K562 (cell line): ENCODE measurements around the gene CFHR5. TPM values are rescaled to one million over a fixed set of nuclear protein-coding genes. Genes with fewer than 3 reads are reported as not detected.
"Not testable (repeated sequence)": the region's sequence is repeated elsewhere in the genome, so short reads cannot be mapped to it uniquely, and the experiment has no call there.

Experiments
- ATAC-seq: fragments of 200-7000 bp; cut with Tn5 transposase; 3 replicates; pipeline ENCODE4 v1.9.1; 2020; ENCODE audit warnings: moderate library complexity
- BruUV-seq: library from RNA; stranded (reverse); fragments of 400-500 nt; replicated peaks from 2 replicates; lab custom pipeline; 2021; lab: Mats Ljungman, UMichigan
- CTCF ChIA-PET: fragments of 300-600 bp; formaldehyde crosslinking; extraction: SDS; loops from one replicate; lab custom pipeline; 2021; ENCODE audit warnings: low intra/inter-chr PET ratio; lab: Yijun Ruan, JAX
- POLR2A ChIA-PET: fragments of 300-600, 350-650 bp; sonication (Branson Sonifier 250); formaldehyde crosslinking; extraction: SDS; loops from one replicate; lab custom pipeline; 2021; ENCODE audit warnings: antibody characterized with exemption, inconsistent platforms; lab: Yijun Ruan, JAX
- DNase-seq, 4 experiments: peaks; one replicate each; pipeline versions ENCODE4 v3.0.0 to v3.0.0-alpha.2; 2011 to 2018; ENCODE audit warnings: low spot score in 3 of 4, mixed read lengths in 3 of 4; ENCODE audit errors: extremely low read depth in 1 of 4
- FAIRE-seq: peaks from 2 replicates; lab custom pipeline; 2011; peaks lifted over from hg19 to GRCh38; lab: Jason Lieb, UNC
- H2AFZ ChIP-seq: 2 replicates; pipeline ENCODE4 v1.6.0; 2011; ENCODE audit warnings: low read depth, low read length, control low read depth, inconsistent platforms
- H3K27ac ChIP-seq: fragments of 200-600 bp; 3 replicates; pipeline ENCODE4 v1.8.0; 2011; ENCODE audit warnings: low read depth, mild to moderate bottlenecking, control low read depth, inconsistent platforms, low read length, moderate library complexity, mixed read lengths; ENCODE audit errors: extremely low read depth
- H3K27me3 ChIP-seq, 2 experiments: fragments of 300-600 bp in 1 of 2; 2 replicates in 1 of 2; 3 replicates in 1 of 2; pipeline versions ENCODE4 v1.6.0 to v1.8.0; 2011; ENCODE audit warnings: inconsistent platforms in 2 of 2, low read length in 2 of 2, mild to moderate bottlenecking in 1 of 2, mixed read lengths in 1 of 2, moderate library complexity in 1 of 2; ENCODE audit not compliant: control insufficient read depth in 2 of 2, insufficient read depth in 2 of 2
- H3K36me3 ChIP-seq: fragments of 300-600 bp; 3 replicates; pipeline ENCODE4 v1.8.0; 2011; ENCODE audit warnings: mild to moderate bottlenecking, low read length, inconsistent platforms; ENCODE audit not compliant: control insufficient read depth, insufficient read depth
- H3K4me1 ChIP-seq, 2 experiments: fragments of 200-600 bp in 1 of 2; replicated peaks in 1 of 2; 2 replicates in 1 of 2; 3 replicates in 1 of 2; pipeline versions ENCODE4 v1.5.1 to v1.8.0; 2011; ENCODE audit warnings: inconsistent platforms in 2 of 2, low read length in 2 of 2, mild to moderate bottlenecking in 1 of 2, mixed read lengths in 1 of 2, moderate library complexity in 1 of 2; ENCODE audit not compliant: control insufficient read depth in 2 of 2, insufficient read depth in 2 of 2
- H3K4me2 ChIP-seq: 2 replicates; pipeline ENCODE4 v1.6.1; 2011; ENCODE audit warnings: low read length, control low read depth, inconsistent platforms, mixed read lengths; ENCODE audit not compliant: insufficient read depth
- H3K4me3 ChIP-seq: fragments of 200-600 bp; sonication (generic), shearing (Covaris generic); 2 replicates; pipeline ENCODE4 v1.5.1; 2016; ENCODE audit warnings: control low read depth, inconsistent platforms
- H3K79me2 ChIP-seq: fragments of 200-600 bp; 3 replicates; pipeline ENCODE4 v1.8.0; 2011; ENCODE audit warnings: low read length, inconsistent platforms; ENCODE audit not compliant: control insufficient read depth, insufficient read depth
- H3K9ac ChIP-seq, 2 experiments: 2 replicates each; pipeline versions ENCODE4 v1.6.0 to v1.6.1; 2011; ENCODE audit warnings: low read depth in 2 of 2, low read length in 2 of 2, control low read depth in 1 of 2, inconsistent platforms in 1 of 2, mild to moderate bottlenecking in 1 of 2, mixed read lengths in 1 of 2; ENCODE audit not compliant: insufficient read depth in 1 of 2
- H3K9me1 ChIP-seq: one replicate; pipeline ENCODE4 v1.6.0; 2011; ENCODE audit warnings: inconsistent platforms, mild to moderate bottlenecking, low read length, moderate library complexity; ENCODE audit not compliant: control insufficient read depth, insufficient read depth
- H3K9me3 ChIP-seq: replicated peaks from 2 replicates; pipeline ENCODE4 v1.5.1; 2011; ENCODE audit warnings: low read depth, low read length, inconsistent platforms; ENCODE audit not compliant: control insufficient read depth, insufficient read depth
- H4K20me1 ChIP-seq: replicated peaks from 2 replicates; pipeline ENCODE4 v1.6.1; 2011; ENCODE audit warnings: low read length, inconsistent platforms, mixed read lengths; ENCODE audit not compliant: control insufficient read depth, insufficient read depth
- ARID1B ChIP-seq: fragments of 450-650 bp; IDR thresholded peaks from 2 replicates; pipeline ENCODE4 v1.6.1; 2016; ENCODE audit warnings: antibody characterized with exemption, mild to moderate bottlenecking, inconsistent platforms
- DDX20 ChIP-seq: fragments of 450-650 bp; IDR thresholded peaks from 2 replicates; pipeline ENCODE4 v1.6.1; 2016; ENCODE audit warnings: missing genetic modification characterization, low read depth, mild to moderate bottlenecking, missing compliant biosample characterization, moderate library complexity
- ETV1 ChIP-seq: fragments of 450-650 bp; conservative IDR thresholded peaks from 2 replicates; pipeline ENCODE4 v1.6.1; 2016; ENCODE audit warnings: missing genetic modification characterization, control low read depth, low read depth, missing compliant biosample characterization
- GATA2 ChIP-seq: sonication (generic); formaldehyde crosslinking; IDR thresholded peaks from 2 replicates; pipeline ENCODE4 v1.4.0; 2020; ENCODE audit warnings: mild to moderate bottlenecking, missing genetic modification reagents
- NONO ChIP-seq, 2 experiments: fragments of 200-400 bp in 1 of 2; fragments of 450-650 bp in 1 of 2; formaldehyde crosslinking in 1 of 2; IDR thresholded peaks; 2 replicates each; pipeline ENCODE4 v1.6.1; 2017; ENCODE audit warnings: low read depth in 2 of 2, mild to moderate bottlenecking in 2 of 2, moderate library complexity in 2 of 2, low read length in 1 of 2
- NR1H2 ChIP-seq: sonication (generic); formaldehyde crosslinking; IDR thresholded peaks from 2 replicates; pipeline ENCODE4 v1.4.0; 2020; ENCODE audit warnings: mild to moderate bottlenecking, missing genetic modification reagents
- SMARCA5 ChIP-seq: fragments of 450-650 bp; IDR thresholded peaks from 2 replicates; pipeline ENCODE4 v1.6.1; 2016
- SNRNP70 ChIP-seq: fragments of 200-400 bp; formaldehyde crosslinking; optimal IDR thresholded peaks from 2 replicates; pipeline ENCODE3; 2017; ENCODE audit warnings: low read depth, low read length
- ZFP36 ChIP-seq: fragments of 150-350 bp; IDR thresholded peaks from 2 replicates; pipeline ENCODE4 v1.6.1; 2018; ENCODE audit warnings: low read length, low read depth; ENCODE audit not compliant: partially characterized antibody
- ZNF146 ChIP-seq: IDR thresholded peaks from one replicate; pipeline ENCODE4 v1.6.1; 2018; ENCODE audit warnings: missing compliant biosample characterization; ENCODE audit not compliant: unreplicated experiment
- ZNF77 ChIP-seq: fragments of 250-450 bp; sonication (Bioruptor Pico); IDR thresholded peaks from 2 replicates; pipeline ENCODE4 v1.5.0; 2020
- WGBS: fragments of 100-300 bp; shearing (Covaris generic); methylation state at CpG from one replicate; pipeline ENCODE4 v1.1.6; 2016; ENCODE audit warnings: low coverage, mixed read lengths; ENCODE audit not compliant: insufficient coverage; ENCODE audit errors: missing lambda C conversion rate; 5-methylcytosine and 5-hydroxymethylcytosine counted together
- in situ Hi-C: fragments of 300-500 bp; cut with MboI; formaldehyde crosslinking; loops from 4 replicates; pipeline ENCODE4 v1.15.0; 2018; ENCODE audit warnings: inconsistent platforms, mixed read lengths
- intact Hi-C: fragments of 100-400 bp; cut with micrococcal nuclease; formaldehyde crosslinking; loops from 2 replicates; pipeline ENCODE4 v1.14.2; 2022
- polyA plus RNA-seq, 8 experiments: library from polyadenylated mRNA; depleted of rRNA in 4 of 8; stranded (reverse) in 5 of 8; unstranded in 3 of 8; fragments of >200 nt; fragmentation: Nextera tagmentation in 2 of 8; fragmentation: Illumina TruSeq in 1 of 8; extraction: Ambion mirVana in 2 of 8; extraction: Trizol in 1 of 8; gene quantifications; 2 replicates each; pipeline versions ENCODE4 v1.2.1 to v1.2.3, GENCODE V29; 2011 to 2014; ENCODE audit warnings: inconsistent platforms in 1 of 8, missing spikeins in 1 of 8
- total RNA-seq, 7 experiments: library from RNA; depleted of rRNA in 6 of 7; stranded (reverse); fragments of >200 nt in 6 of 7; fragmentation: Illumina TruSeq in 2 of 7; extraction: Trizol in 2 of 7; gene quantifications; 2 replicates each; pipeline versions ENCODE4 v1.2.1 to v1.2.3, GENCODE V29; 2011 to 2021; ENCODE audit warnings: low replicate concordance in 1 of 7
- TF ChIP-seq, protein P1 (sequence below): fragments of 450-650 bp; formaldehyde crosslinking; IDR thresholded peaks from 2 replicates; pipeline ENCODE4 v1.4.0; 2020; ENCODE audit warnings: mild to moderate bottlenecking, moderate library complexity
- TF ChIP-seq, protein P2 (sequence below): sonication (generic); IDR thresholded peaks from 2 replicates; pipeline ENCODE4 v1.6.1; 2016

CFHR5 gene
- total and polyA plus RNA-seq, 9 of the 15 experiments (the other 6 are each of a cell fraction or from before 2014, with no cell fraction given) = not detected

DNA sequence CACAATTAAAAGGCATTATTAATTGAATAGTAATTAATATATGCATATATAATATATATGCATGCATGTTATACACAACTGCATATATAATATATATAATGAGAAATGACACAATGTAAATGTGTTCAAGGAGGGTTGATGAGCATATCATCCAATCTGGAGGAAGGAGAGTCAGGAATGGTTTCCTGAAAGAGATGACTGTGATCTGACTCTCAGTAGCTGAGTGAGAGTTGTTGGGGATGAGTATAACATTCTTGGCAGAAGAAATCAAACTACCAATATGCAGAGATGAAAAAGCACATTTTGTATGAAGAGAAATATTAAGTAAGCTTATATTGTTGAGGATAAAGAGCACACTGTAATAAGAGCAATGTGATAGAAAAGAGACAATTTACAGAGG lies 52.4 kb downstream of the CFHR5 start:
- in situ Hi-C loops (no loop called here), intact Hi-C loops (no loop called here)
- POLR2A ChIA-PET = interaction anchor here (0.6 kb wide), 2 partner anchors 161 to 907 kb away, joined by 3 read pairs; no protein-coding TSS in a partner anchor
- no peak for TF ChIP-seq DDX20
- no peak for TF ChIP-seq ZFP36
- no peak for TF ChIP-seq SNRNP70
- TF ChIP-seq, protein P1, sequence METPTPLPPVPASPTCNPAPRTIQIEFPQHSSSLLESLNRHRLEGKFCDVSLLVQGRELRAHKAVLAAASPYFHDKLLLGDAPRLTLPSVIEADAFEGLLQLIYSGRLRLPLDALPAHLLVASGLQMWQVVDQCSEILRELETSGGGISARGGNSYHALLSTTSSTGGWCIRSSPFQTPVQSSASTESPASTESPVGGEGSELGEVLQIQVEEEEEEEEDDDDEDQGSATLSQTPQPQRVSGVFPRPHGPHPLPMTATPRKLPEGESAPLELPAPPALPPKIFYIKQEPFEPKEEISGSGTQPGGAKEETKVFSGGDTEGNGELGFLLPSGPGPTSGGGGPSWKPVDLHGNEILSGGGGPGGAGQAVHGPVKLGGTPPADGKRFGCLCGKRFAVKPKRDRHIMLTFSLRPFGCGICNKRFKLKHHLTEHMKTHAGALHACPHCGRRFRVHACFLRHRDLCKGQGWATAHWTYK (CRISPR knock-in tag) = no peak
- TF ChIP-seq SMARCA5 = no peak
- no peak for TF ChIP-seq NONO (IDR thresholded peaks at IDR 0.05; ENCODE audit: low read depth in 2 of 2, low read length in 1 of 2)
- TF ChIP-seq ZNF77 = no peak
- no peak for TF ChIP-seq ZNF146 (CRISPR knock-in tag)
- no peak for TF ChIP-seq ETV1 (tag)
- no peak for TF ChIP-seq GATA2 (CRISPR knock-in tag)
- TF ChIP-seq NR1H2 (CRISPR knock-in tag) = no peak
- TF ChIP-seq ARID1B = no peak
- TF ChIP-seq, protein P2, sequence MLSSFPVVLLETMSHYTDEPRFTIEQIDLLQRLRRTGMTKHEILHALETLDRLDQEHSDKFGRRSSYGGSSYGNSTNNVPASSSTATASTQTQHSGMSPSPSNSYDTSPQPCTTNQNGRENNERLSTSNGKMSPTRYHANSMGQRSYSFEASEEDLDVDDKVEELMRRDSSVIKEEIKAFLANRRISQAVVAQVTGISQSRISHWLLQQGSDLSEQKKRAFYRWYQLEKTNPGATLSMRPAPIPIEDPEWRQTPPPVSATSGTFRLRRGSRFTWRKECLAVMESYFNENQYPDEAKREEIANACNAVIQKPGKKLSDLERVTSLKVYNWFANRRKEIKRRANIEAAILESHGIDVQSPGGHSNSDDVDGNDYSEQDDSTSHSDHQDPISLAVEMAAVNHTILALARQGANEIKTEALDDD = no peak
- no peaks in the 10 kb centered on the region for H3K9me1 ChIP-seq
- H3K4me3 ChIP-seq = no peak overlapping the region
- CTCF ChIA-PET = no interaction called here
- H3K36me3 ChIP-seq = no peaks in the 10 kb centered on the region
- no peak for DNase-seq
- H3K9me3 ChIP-seq = no peaks in the 10 kb centered on the region; the same call in 1 of the 2 replicates
- no peak for FAIRE-seq
- H2AFZ ChIP-seq = no peak overlapping the region
- H3K4me1 ChIP-seq = no peaks in the 10 kb centered on the region
- BruUV-seq = no TSS peak
- H3K27ac ChIP-seq = no peak overlapping the region
- H3K79me2 ChIP-seq = no peaks in the 10 kb centered on the region
- H3K27me3 ChIP-seq = no peaks in the 10 kb centered on the region
- H3K4me2 ChIP-seq = no peak overlapping the region
- no peak overlapping the region for H3K9ac ChIP-seq
- no peaks in the 10 kb centered on the region for H4K20me1 ChIP-seq
- ATAC-seq = no peak

DNA sequence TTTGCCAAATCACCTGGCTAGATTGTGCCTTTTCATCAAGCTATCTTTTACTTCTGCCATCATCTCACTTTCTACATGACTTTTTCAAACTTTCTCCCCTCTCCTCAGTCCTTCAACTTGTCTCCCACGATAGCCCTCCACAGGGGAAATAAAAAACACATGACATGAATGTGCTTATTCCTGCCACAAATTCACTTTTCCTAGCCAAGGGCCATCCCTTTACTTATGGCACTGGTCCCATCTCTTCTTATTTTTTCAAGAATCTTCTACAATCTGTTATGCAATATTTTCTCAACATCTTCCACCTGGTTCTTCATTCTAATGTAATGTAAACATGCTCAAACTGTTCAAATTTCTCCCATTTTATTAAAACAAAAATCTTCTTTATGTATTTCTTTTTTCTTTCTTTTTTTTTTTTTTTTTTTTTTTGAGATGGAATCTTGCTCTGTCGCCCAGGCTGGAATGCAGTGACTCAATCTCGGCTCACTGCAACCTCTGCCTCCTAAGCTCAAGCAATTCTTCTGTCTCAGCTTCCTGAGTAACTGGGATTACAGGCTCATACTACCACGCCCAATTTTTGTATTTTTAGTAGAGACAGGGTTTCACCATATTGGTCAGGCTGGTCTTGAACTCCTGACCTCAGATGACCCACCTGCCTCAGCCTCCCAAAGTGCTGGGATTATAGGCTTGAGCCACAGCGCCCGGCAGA lies 57.4 kb downstream of the CFHR5 start:
- CTCF ChIA-PET, FAIRE-seq, H3K27ac ChIP-seq, DNase-seq, H3K4me1 ChIP-seq, H3K9ac ChIP-seq, H4K20me1 ChIP-seq, H3K9me3 ChIP-seq, H3K4me2 ChIP-seq, BruUV-seq, intact Hi-C loops, ATAC-seq, POLR2A ChIA-PET, H3K79me2 ChIP-seq, in situ Hi-C loops, H2AFZ ChIP-seq, H3K9me1 ChIP-seq, H3K4me3 ChIP-seq, H3K27me3 ChIP-seq, H3K36me3 ChIP-seq: not testable (repeated sequence)
- 0% methylated on average over 5 of the region's 6 CpGs for WGBS
